HG03342 (cell line): Measurements from ENCODE around the gene MRPL1.
"Not testable (repeated sequence)": the region's sequence is repeated elsewhere in the genome, so short reads cannot be mapped to it uniquely, and the experiment has no call there.

ENCODE experiments used
- ATAC-seq: cut with Tn5 transposase; IDR thresholded peaks from one replicate; pipeline ENCODE4 v1.9.1; 2021; ENCODE audit warnings: mild to moderate bottlenecking, moderate library complexity; ENCODE audit not compliant: unreplicated experiment

MRPL1 gene

GRCh38 chr4:77849278-77849965 is 13.2 kb upstream of the MRPL1 start:
- no peak for ATAC-seq

- peak; percentile 97 for ATAC-seq
These were observed 9.6 kb upstream of the MRPL1 start for GRCh38 chr4:77852892-77853495.

GRCh38 chr4:77854431-77855111 is 8.1 kb upstream of the MRPL1 start:
- no peak for ATAC-seq

- ATAC-seq, result no peak
These were observed 6.5 kb upstream of the MRPL1 start for GRCh38 chr4:77856152-77856551.

- no peak for ATAC-seq
These were observed 3.4 kb upstream of the MRPL1 start for GRCh38 chr4:77859256-77859655.

GRCh38 chr4:77861495-77861894 is 1.1 kb upstream of the MRPL1 start:
- ATAC-seq, result no peak

GRCh38 chr4:77863341-77863740 is 711 bp downstream of the MRPL1 start:
- not testable (repeated sequence) for ATAC-seq

- no peak for ATAC-seq
These were observed 2.6 kb downstream of the MRPL1 start for GRCh38 chr4:77865259-77865658.

- no peak for ATAC-seq
These were observed 10.3 kb downstream of the MRPL1 start for GRCh38 chr4:77872723-77873445.

- no peak for ATAC-seq
These were observed 14.5 kb downstream of the MRPL1 start for GRCh38 chr4:77877167-77877566.

GRCh38 chr4:77877771-77878565 is 15.3 kb downstream of the MRPL1 start:
- ATAC-seq, result no peak

- ATAC-seq, result no peak
These were observed 18.2 kb downstream of the MRPL1 start for GRCh38 chr4:77880784-77881183.

- ATAC-seq, result no peak
These were observed 19.0 kb downstream of the MRPL1 start for GRCh38 chr4:77881460-77882295.

GRCh38 chr4:77893451-77893850 is 30.8 kb downstream of the MRPL1 start:
- peak; percentile 47 for ATAC-seq

- no peak for ATAC-seq
These were observed 37.0 kb downstream of the MRPL1 start for GRCh38 chr4:77899607-77900006.

GRCh38 chr4:77903186-77903585 is 40.6 kb downstream of the MRPL1 start:
- ATAC-seq, result no peak

- ATAC-seq, result no peak
These were observed 43.1 kb downstream of the MRPL1 start for GRCh38 chr4:77905651-77906263.

- ATAC-seq, result no peak
These were observed 48.0 kb downstream of the MRPL1 start for GRCh38 chr4:77910676-77911075.

- no peak for ATAC-seq
These were observed 48.5 kb downstream of the MRPL1 start for GRCh38 chr4:77911091-77911490.
